Neuronal stem cell (in vitro differentiated cells): Measurements from ENCODE around the gene ISM1.
A peak's percentile ranks its signal among the peaks of the same experiment; 100 is the strongest.

ENCODE experiments used
- DNase-seq: peaks from one replicate; pipeline ENCODE4 v3.0.0-alpha.2; 2013; ENCODE audit warnings: low spot score
- H2AFZ ChIP-seq: one replicate; pipeline ENCODE4 v1.6.1; 2013; ENCODE audit warnings: mild to moderate bottlenecking, low read length, inconsistent platforms
- H2AK5ac ChIP-seq: 2 replicates; pipeline ENCODE4 v1.6.1; 2013; ENCODE audit warnings: low read depth, mild to moderate bottlenecking, inconsistent platforms, low read length, moderate library complexity, mixed read lengths
- H2BK120ac ChIP-seq: 2 replicates; pipeline ENCODE4 v1.6.1; 2013; ENCODE audit warnings: low read depth, mild to moderate bottlenecking, inconsistent platforms, low read length, moderate library complexity, mixed read lengths
- H2BK12ac ChIP-seq: one replicate; pipeline ENCODE4 v1.6.1; 2013; ENCODE audit warnings: low read length, inconsistent platforms
- H2BK15ac ChIP-seq: 2 replicates; pipeline ENCODE4 v1.6.1; 2013; ENCODE audit warnings: mild to moderate bottlenecking, low read length, inconsistent platforms, mixed read lengths
- H2BK5ac ChIP-seq: one replicate; pipeline ENCODE4 v1.6.1; 2013; ENCODE audit warnings: inconsistent platforms, mild to moderate bottlenecking, low read length, moderate library complexity
- H3K14ac ChIP-seq: one replicate; pipeline ENCODE4 v1.6.1; 2013; ENCODE audit warnings: low read length, inconsistent platforms
- H3K18ac ChIP-seq: 2 replicates; pipeline ENCODE4 v1.6.1; 2013; ENCODE audit warnings: low read length, inconsistent platforms
- H3K23ac ChIP-seq: 2 replicates; pipeline ENCODE4 v1.6.1; 2013; ENCODE audit warnings: low read depth, mild to moderate bottlenecking, mixed read lengths, low read length, inconsistent platforms; ENCODE audit not compliant: poor library complexity
- H3K27ac ChIP-seq: replicated peaks from 3 replicates; pipeline ENCODE4 v1.5.1; 2013; ENCODE audit warnings: low read length, inconsistent platforms
- H3K27me3 ChIP-seq, 3 experiments: 2 replicates each; pipeline ENCODE4 v1.6.1; 2013; ENCODE audit warnings: low read length in 3 of 3, mild to moderate bottlenecking in 2 of 3, inconsistent platforms in 1 of 3, low read depth in 1 of 3, mixed read lengths in 1 of 3, moderate library complexity in 1 of 3; ENCODE audit not compliant: control insufficient read depth in 3 of 3, insufficient read depth in 3 of 3
- H3K36me3 ChIP-seq, 2 donors: replicated peaks in 1 of 2; 2 replicates each; pipeline ENCODE4 v1.6.1; 2013; ENCODE audit warnings: low read length in 2 of 2; ENCODE audit not compliant: control insufficient read depth in 2 of 2, insufficient read depth in 2 of 2
- H3K4ac ChIP-seq: 2 replicates; pipeline ENCODE4 v1.6.1; 2013; ENCODE audit warnings: inconsistent platforms, mild to moderate bottlenecking, low read length, moderate library complexity
- H3K4me1 ChIP-seq, 2 donors: 1 replicate in 1 of 2; 2 replicates in 1 of 2; pipeline ENCODE4 v1.6.1; 2013; ENCODE audit warnings: low read length in 2 of 2, low read depth in 1 of 2; ENCODE audit not compliant: control insufficient read depth in 2 of 2, insufficient read depth in 1 of 2
- H3K4me2 ChIP-seq: one replicate; pipeline ENCODE4 v1.6.1; 2013; ENCODE audit warnings: mild to moderate bottlenecking, low read length, inconsistent platforms; ENCODE audit not compliant: insufficient read depth, poor library complexity, severe bottlenecking
- H3K4me3 ChIP-seq, 2 donors: 2 replicates each; pipeline ENCODE4 v1.5.1; 2013; ENCODE audit warnings: low read length in 2 of 2, mild to moderate bottlenecking in 2 of 2, inconsistent platforms in 1 of 2, moderate library complexity in 1 of 2
- H3K79me1 ChIP-seq: one replicate; pipeline ENCODE4 v1.6.1; 2013; ENCODE audit warnings: low read depth, mild to moderate bottlenecking, inconsistent platforms, low read length, moderate library complexity
- H3K9ac ChIP-seq: one replicate; pipeline ENCODE4 v1.6.1; 2013; ENCODE audit warnings: mild to moderate bottlenecking, low read depth, low read length, inconsistent platforms; ENCODE audit not compliant: poor library complexity
- H3K9me3 ChIP-seq, 2 donors: replicated peaks in 1 of 2; 2 replicates each; pipeline versions ENCODE3 to v1.6.1; 2013; ENCODE audit warnings: low read length in 2 of 2, mild to moderate bottlenecking in 2 of 2, inconsistent platforms in 1 of 2, low read depth in 1 of 2, mixed read lengths in 1 of 2, moderate library complexity in 1 of 2; ENCODE audit not compliant: control insufficient read depth in 2 of 2, insufficient read depth in 1 of 2
- H4K8ac ChIP-seq: one replicate; pipeline ENCODE4 v1.6.1; 2013; ENCODE audit warnings: low read depth, mild to moderate bottlenecking, inconsistent platforms, low read length, moderate library complexity
- H4K91ac ChIP-seq: one replicate; pipeline ENCODE4 v1.6.1; 2013; ENCODE audit warnings: low read length, low read depth, mild to moderate bottlenecking, inconsistent platforms; ENCODE audit not compliant: poor library complexity
- WGBS, 2 donors: extraction: QIAGEN DNeasy Blood & Tissue Kit; methylation state at CpG; one replicate each; pipeline ENCODE4 v1.1.7; 2013; ENCODE audit warnings: missing lambda C conversion rate in 2 of 2, mixed read lengths in 1 of 2; ENCODE audit not compliant: insufficient read length in 2 of 2, insufficient replicate concordance in 1 of 2; ENCODE audit errors: extremely low coverage in 2 of 2; 5-methylcytosine and 5-hydroxymethylcytosine counted together

The ISM1 gene

GRCh38 chr20:13312300-13312699, 91.2 kb downstream of the ISM1 start:
- Histone ChIP-seq H3K9me3 (no peaks in the 10 kb centered on the region), H3K4me2 (no peak overlapping the region), H4K91ac (no peak overlapping the region), H2BK120ac (no peak overlapping the region), H3K4ac (no peak overlapping the region), H2BK5ac (no peak overlapping the region), H3K14ac (no peak overlapping the region), H3K4me3 (no peak overlapping the region), H2BK15ac (no peak overlapping the region), H3K18ac (no peak overlapping the region), H3K4me1 (peaks cover 0 to 4% of the 10 kb centered on the region in 2 donors), H3K36me3 (no peaks in the 10 kb centered on the region), H3K23ac (no peak overlapping the region), H3K27me3 (peaks cover 0 to 5% (median 0%) of the 10 kb centered on the region in 3 experiments), H2AK5ac (no peak overlapping the region), H2AFZ (no peak overlapping the region), H2BK12ac (no peak overlapping the region), H3K79me1 (no peaks in the 10 kb centered on the region), H4K8ac (no peak overlapping the region), H3K9ac (no peak overlapping the region), H3K27ac (no peak overlapping the region)
- no peak for DNase-seq
- no CpG with 5 or more reads among the region's 6 CpGs for WGBS, 2 donors

GRCh38 chr20:13313201-13313600, 92.1 kb downstream of the ISM1 start:
- whole genome bisulfite sequencing, 2 donors = no CpG with 5 or more reads among the region's 5 CpGs
- Histone ChIP-seq H3K27me3 (peaks cover 0 to 5% (median 0%) of the 10 kb centered on the region in 3 experiments), H3K36me3 (no peaks in the 10 kb centered on the region), H3K4ac (no peak overlapping the region), H3K14ac (no peak overlapping the region), H2BK12ac (no peak overlapping the region), H3K9me3 (no peaks in the 10 kb centered on the region), H2AK5ac (no peak overlapping the region), H4K8ac (no peak overlapping the region), H3K18ac (no peak overlapping the region), H2BK15ac (no peak overlapping the region), H4K91ac (no peak overlapping the region), H3K23ac (no peak overlapping the region), H3K79me1 (no peaks in the 10 kb centered on the region), H3K4me1 (peaks cover 0 to 2% of the 10 kb centered on the region in 2 donors), H3K4me2 (no peak overlapping the region), H2AFZ (no peak overlapping the region), H3K27ac (no peak overlapping the region), H3K9ac (no peak overlapping the region), H2BK5ac (no peak overlapping the region), H2BK120ac (no peak overlapping the region), H3K4me3 (no peak overlapping the region)
- no peak for DNase-seq

GRCh38 chr20:13317439-13317838, 96.4 kb downstream of the ISM1 start:
- Histone ChIP-seq H2AK5ac (no peak overlapping the region), H3K23ac (no peak overlapping the region), H2AFZ (no peak overlapping the region), H3K4ac (no peak overlapping the region), H3K27me3 (no peaks in the 10 kb centered on the region), H2BK120ac (no peak overlapping the region), H3K79me1 (no peaks in the 10 kb centered on the region), H3K4me2 (no peak overlapping the region), H4K91ac (no peak overlapping the region), H3K4me1 (no peaks in the 10 kb centered on the region), H2BK5ac (no peak overlapping the region), H3K36me3 (no peaks in the 10 kb centered on the region), H2BK15ac (no peak overlapping the region), H4K8ac (no peak overlapping the region), H3K27ac (no peak overlapping the region), H3K18ac (no peak overlapping the region), H3K9me3 (no peaks in the 10 kb centered on the region), H3K14ac (no peak overlapping the region), H3K4me3 (no peak overlapping the region), H2BK12ac (no peak overlapping the region), H3K9ac (no peak overlapping the region)
- WGBS, 2 donors = no CpG with 5 or more reads among the region's 1 CpG
- DNase-seq = no peak

- Histone ChIP-seq H3K14ac (no peak overlapping the region), H3K27ac (no peak overlapping the region), H3K27me3 (no peaks in the 10 kb centered on the region), H3K9me3 (no peaks in the 10 kb centered on the region), H3K23ac (no peak overlapping the region), H4K8ac (no peak overlapping the region), H2AFZ (peak overlapping the region; percentile 11), H3K79me1 (no peaks in the 10 kb centered on the region), H2BK12ac (no peak overlapping the region), H3K4me2 (no peak overlapping the region), H3K9ac (no peak overlapping the region), H3K18ac (no peak overlapping the region), H3K4me1 (peaks cover 4% of the 10 kb centered on the region in 2 donors), H4K91ac (no peak overlapping the region), H2AK5ac (no peak overlapping the region), H3K36me3 (no peaks in the 10 kb centered on the region), H2BK15ac (no peak overlapping the region), H3K4me3 (no peak overlapping the region), H2BK5ac (no peak overlapping the region), H2BK120ac (no peak overlapping the region), H3K4ac (no peak overlapping the region)
- WGBS, 2 donors = no CpG with 5 or more reads among the region's 5 CpGs
- no peak for DNase-seq
These were observed 97.9 kb downstream of the ISM1 start for GRCh38 chr20:13318871-13319521.
